Fibroblast of skin of left biceps (primary cell): Measurements from ENCODE around the gene C4orf54.

Experiments
- DNase-seq, 2 experiments: peaks; one replicate each; pipeline ENCODE4 v3.0.0-alpha.2; 2013; ENCODE audit warnings: low read depth in 2 of 2

The C4orf54 gene

GRCh38 chr4:99651811-99652485 is 5.7 kb downstream of the C4orf54 start:
- DNase-seq = no peak

- no peak for DNase-seq
Measured at GRCh38 chr4:99651016-99651769, 6.4 kb downstream of the C4orf54 start.

- no peak for DNase-seq
Measured at GRCh38 chr4:99649778-99650177, 7.8 kb downstream of the C4orf54 start.

GRCh38 chr4:99649208-99649607 is 8.4 kb downstream of the C4orf54 start:
- DNase-seq = no peak

GRCh38 chr4:99648321-99648720 is 9.3 kb downstream of the C4orf54 start:
- no peak for DNase-seq

- no peak for DNase-seq
Measured at GRCh38 chr4:99647071-99647470, 10.6 kb downstream of the C4orf54 start.

- no peak for DNase-seq
Measured at GRCh38 chr4:99645638-99646037, 12.0 kb downstream of the C4orf54 start.

- no peak for DNase-seq
Measured at GRCh38 chr4:99645036-99645435, 12.6 kb downstream of the C4orf54 start.

GRCh38 chr4:99644453-99644852 is 13.2 kb downstream of the C4orf54 start:
- no peak for DNase-seq

GRCh38 chr4:99642725-99643489 is 14.7 kb downstream of the C4orf54 start:
- no peak for DNase-seq

- DNase-seq = no peak
Measured at GRCh38 chr4:99640676-99641075, 17.0 kb downstream of the C4orf54 start.

- no peak for DNase-seq
Measured at GRCh38 chr4:99637174-99637573, 20.5 kb downstream of the C4orf54 start.

- DNase-seq = no peak
Measured at GRCh38 chr4:99636422-99636821, 21.2 kb downstream of the C4orf54 start.

GRCh38 chr4:99635601-99636000 is 22.0 kb downstream of the C4orf54 start:
- no peak for DNase-seq

GRCh38 chr4:99634742-99635360 is 22.8 kb downstream of the C4orf54 start:
- DNase-seq = no peak

GRCh38 chr4:99633772-99634171 is 23.9 kb downstream of the C4orf54 start:
- DNase-seq = no peak

GRCh38 chr4:99630857-99631360 is 26.7 kb downstream of the C4orf54 start:
- DNase-seq = no peak

- DNase-seq = no peak
Measured at GRCh38 chr4:99629962-99630554, 27.6 kb downstream of the C4orf54 start.

- no peak for DNase-seq
Measured at GRCh38 chr4:99628040-99628439, 29.6 kb downstream of the C4orf54 start.

GRCh38 chr4:99625369-99625768 is 32.3 kb downstream of the C4orf54 start:
- DNase-seq = no peak

- no peak for DNase-seq
Measured at GRCh38 chr4:99624141-99624719, 33.4 kb downstream of the C4orf54 start.
